A549 treated with CpdA at 1 μM for 4 hours (cell line): ENCODE results near the gene TAF1L. TPM values are rescaled to one million over a fixed set of nuclear protein-coding genes. Genes with fewer than 3 reads are reported as not detected.

Source experiments
- total RNA-seq: library from RNA; stranded (reverse); fragments of 200-300 nt; extraction: Qiagen RNA extraction; gene quantifications from 5 replicates; pipeline ENCODE4 v1.2.3, GENCODE V29; 2022; ENCODE audit warnings: low read depth

TAF1L gene
- not detected in 5 replicates for total RNA-seq

DNA sequence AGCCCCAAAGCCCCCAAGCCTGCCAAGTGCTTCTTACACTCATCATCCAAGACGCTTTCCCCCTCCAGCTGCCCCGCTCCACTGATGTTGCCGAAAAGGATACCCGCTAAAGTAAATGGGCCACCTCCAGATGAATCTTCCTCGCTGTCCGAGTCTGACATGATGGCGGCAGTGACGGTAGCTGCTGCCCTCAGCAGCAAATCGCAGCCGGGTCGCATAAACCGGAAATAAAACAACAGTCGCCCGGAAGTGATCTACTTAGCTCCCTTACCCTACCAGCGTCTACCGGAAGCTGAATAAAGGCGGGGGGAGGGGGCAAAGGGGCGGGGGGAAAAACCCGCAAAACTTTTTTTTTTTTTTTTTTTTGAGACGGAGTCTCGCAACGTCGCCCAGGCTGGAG lies at the start of gene TAF1L:
TAF1L (minus strand) TSS at position 308 of the 400 bp plus-strand sequence; CDS start at position 218, 90 bp downstream.

Other genes starting within 250 kb of the TAF1L start
- gene RIGI, start 109.5 kb downstream of the TAF1L start, total RNA-seq = 3.7 to 5.5 TPM (median 3.9 TPM) in 5 replicates
- 11.3 to 15.8 TPM (median 14.4 TPM) in 5 replicates for gene SMIM27, start 83.3 kb downstream of the TAF1L start, total RNA-seq
- gene TOPORS, start 83.1 kb downstream of the TAF1L start, total RNA-seq = 11.9 to 18.9 TPM (median 14.3 TPM) in 5 replicates
- gene NDUFB6, start 62.5 kb downstream of the TAF1L start, total RNA-seq = 103 to 119 TPM (median 109 TPM) in 5 replicates
- gene TMEM215, start 147.9 kb upstream of the TAF1L start, total RNA-seq = not detected in 5 replicates